Measurements from ENCODE around the gene MORF4L1. TPM values are rescaled to one million over a fixed set of nuclear protein-coding genes. Genes with fewer than 3 reads are reported as not detected.

MORF4L1 gene
- total RNA-seq, 4 donors from 2014 or later: 83.6 to 293 (median 156) TPM

- no peaks in the 10 kb centered on the region for H3K36me3 ChIP-seq
- no peak for DNase-seq
- no peak overlapping the region for H3K4me3 ChIP-seq
- H3K27me3 ChIP-seq: no peaks in the 10 kb centered on the region
- intact Hi-C loops (cut with DNase I): no loop called here
- peaks cover 16 to 53% (median 18%) of the 10 kb centered on the region in 3 donors for H3K4me1 ChIP-seq
- H3K9me3 ChIP-seq: no peaks in the 10 kb centered on the region
- 67% methylated on average over 3 of the region's 5 CpGs; no CpG with 5 or more reads in 1 of the 2 donors for WGBS, 2 donors
- no peak overlapping the region for H3K27ac ChIP-seq
- TF ChIP-seq CTCF (IDR thresholded peaks at IDR 0.05) (no peak), POLR2A (IDR thresholded peaks at IDR 0.05) (no peak)
Observed at GRCh38 chr15:78947506-78947905, 74.8 kb downstream of the MORF4L1 start.

Small RNA genes within 50 kb of the gene (small RNA-seq; reads per million reads assigned to genes)
- gene RNU6-415P: 0 reads per million in 4 donors

Other genes starting within 250 kb of the MORF4L1 start
- under 1 TPM; 0.09 to 0.72 (median 0.43) TPM for gene CHRNB4, start 231.7 kb upstream of the MORF4L1 start, total RNA-seq
- under 1 TPM; 0.42 to 0.76 (median 0.56) TPM for gene ADAMTS7, start 61.4 kb upstream of the MORF4L1 start, total RNA-seq
- 100 to 1,000 TPM in 2 of 4 donors, 10 to 100 TPM in 2; 19.7 to 115 (median 69.6) TPM for gene CTSH, start 72.2 kb downstream of the MORF4L1 start, total RNA-seq
- gene RASGRF1, start 217.9 kb downstream of the MORF4L1 start, total RNA-seq: under 1 TPM in 1 of 4 donors, not detected in 3; 0.23 TPM